Liver (tissue), 9 donors: Measurements from ENCODE around the gene BOC. TPM values are rescaled to one million over a fixed set of nuclear protein-coding genes. Genes with fewer than 3 reads are reported as not detected.

Source experiments
- DNase-seq: peaks from one replicate; pipeline ENCODE4 v3.0.0-alpha.2; 2017; ENCODE audit warnings: low spot score
- H3K27ac ChIP-seq, 2 donors: one replicate each; pipeline ENCODE4 v1.7.0; 2013; ENCODE audit warnings: inconsistent platforms in 2 of 2, low read length in 2 of 2, control low read depth in 1 of 2, low read depth in 1 of 2, mild to moderate bottlenecking in 1 of 2
- H3K27me3 ChIP-seq, 4 donors: one replicate each; pipeline versions ENCODE4 v1.6.1 to v1.7.0; 2013; ENCODE audit warnings: low read length in 3 of 4, inconsistent platforms in 1 of 4, mild to moderate bottlenecking in 1 of 4, moderate library complexity in 1 of 4; ENCODE audit not compliant: control insufficient read depth in 4 of 4, insufficient read depth in 4 of 4
- H3K36me3 ChIP-seq, 4 donors: one replicate each; pipeline versions ENCODE4 v1.6.1 to v1.7.0; 2013; ENCODE audit warnings: low read length in 3 of 4, mild to moderate bottlenecking in 3 of 4, low read depth in 1 of 4, moderate library complexity in 1 of 4; ENCODE audit not compliant: control insufficient read depth in 4 of 4, insufficient read depth in 3 of 4
- H3K4me1 ChIP-seq, 4 donors: one replicate each; pipeline versions ENCODE4 v1.6.1 to v1.7.0; 2013; ENCODE audit warnings: low read length in 3 of 4, mild to moderate bottlenecking in 3 of 4, moderate library complexity in 1 of 4; ENCODE audit not compliant: control insufficient read depth in 4 of 4, insufficient read depth in 4 of 4
- H3K4me3 ChIP-seq, 3 donors: one replicate each; pipeline versions ENCODE4 v1.6.1 to v1.7.0; 2013; ENCODE audit warnings: low read length in 3 of 3, control low read depth in 1 of 3, low read depth in 1 of 3, mild to moderate bottlenecking in 1 of 3
- H3K9ac ChIP-seq, 2 donors: one replicate each; pipeline ENCODE4 v1.7.0; 2013; ENCODE audit warnings: low read length in 2 of 2, mild to moderate bottlenecking in 2 of 2, moderate library complexity in 2 of 2, control low read depth in 1 of 2, low read depth in 1 of 2
- H3K9me3 ChIP-seq, 4 donors: one replicate each; pipeline versions ENCODE4 v1.6.1 to v1.7.0; 2013; ENCODE audit warnings: low read length in 3 of 4; ENCODE audit not compliant: control insufficient read depth in 4 of 4
- ATF3 ChIP-seq: IDR thresholded peaks from 2 replicates; pipeline ENCODE4 v1.6.1; 2016; ENCODE audit warnings: antibody characterized with exemption
- CTCF ChIP-seq: fragments of 150-350 bp; IDR thresholded peaks from 2 replicates; pipeline ENCODE4 v1.5.1; 2017; ENCODE audit warnings: improper control_type of control experiment, low read depth, low read length; ENCODE audit not compliant: missing input control
- EGR1 ChIP-seq, 2 donors: IDR thresholded peaks; 2 replicates each; pipeline ENCODE4 v1.6.1; 2016 to 2018; ENCODE audit warnings: antibody characterized with exemption in 2 of 2, low read depth in 2 of 2
- GABPA ChIP-seq, 2 donors: IDR thresholded peaks in 1 of 2; conservative IDR thresholded peaks in 1 of 2; 2 replicates each; pipeline ENCODE4 v1.6.1; 2016; ENCODE audit warnings: antibody characterized with exemption in 2 of 2, mild to moderate bottlenecking in 1 of 2, moderate library complexity in 1 of 2
- HNF4A ChIP-seq, 2 donors: conservative IDR thresholded peaks; 2 replicates each; pipeline ENCODE4 v1.6.1; 2016; ENCODE audit warnings: antibody characterized with exemption in 2 of 2, mild to moderate bottlenecking in 2 of 2
- HNF4G ChIP-seq: IDR thresholded peaks from 2 replicates; pipeline ENCODE4 v1.6.1; 2016; ENCODE audit warnings: antibody characterized with exemption
- MAX ChIP-seq: IDR thresholded peaks from 2 replicates; pipeline ENCODE4 v1.6.1; 2016; ENCODE audit warnings: antibody characterized with exemption
- RAD21 ChIP-seq, 2 donors: IDR thresholded peaks; 2 replicates each; pipeline ENCODE4 v1.6.1; 2016; ENCODE audit warnings: antibody characterized with exemption in 2 of 2, mild to moderate bottlenecking in 2 of 2
- REST ChIP-seq: IDR thresholded peaks from 2 replicates; pipeline ENCODE4 v1.6.1; 2016; ENCODE audit warnings: antibody characterized with exemption, mild to moderate bottlenecking
- SP1 ChIP-seq: IDR thresholded peaks from 2 replicates; pipeline ENCODE4 v1.6.1; 2018; ENCODE audit warnings: antibody characterized with exemption, mild to moderate bottlenecking
- TAF1 ChIP-seq: conservative IDR thresholded peaks from 2 replicates; pipeline ENCODE4 v1.6.1; 2016; ENCODE audit warnings: antibody characterized with exemption, mild to moderate bottlenecking
- ZBTB33 ChIP-seq: IDR thresholded peaks from 2 replicates; pipeline ENCODE4 v1.6.1; 2016; ENCODE audit warnings: antibody characterized with exemption
- whole genome bisulfite sequencing: extraction: QIAGEN DNeasy Blood & Tissue Kit; methylation state at CpG from one replicate; pipeline ENCODE4 v1.1.7; 2013; 5-methylcytosine and 5-hydroxymethylcytosine counted together
- polyA plus RNA-seq, 2 donors: library from polyadenylated mRNA; stranded (reverse) in 1 of 2; unstranded in 1 of 2; fragments of 200-250 nt in 1 of 2; fragments of >200 nt in 1 of 2; fragmentation: Nextera tagmentation in 1 of 2; extraction: Ambion mirVana in 1 of 2; gene quantifications; one replicate each; pipeline versions ENCODE4 v1.2.1 to v1.2.3, GENCODE V29; 2013 to 2015
- total RNA-seq, 2 donors: library from RNA; depleted of rRNA; stranded (reverse); fragments of >200 nt; gene quantifications; one replicate each; pipeline ENCODE4 v1.2.3, GENCODE V29; 2014
- donor health status: healthy.
- donor health status: healthy.
- donor health status: healthy.
- donor health status: healthy.
- donor health status: healthy.

Gene BOC
- total and polyA plus RNA-seq, 4 donors: 0.31 to 1.5 (median 0.65) TPM; not detected in 1

- no peaks in the 10 kb centered on the region for H3K27me3 ChIP-seq
- H3K4me1 ChIP-seq: no peaks in the 10 kb centered on the region
- DNase-seq: no peak
- H3K27ac ChIP-seq: no peak overlapping the region
- no peak overlapping the region for H3K4me3 ChIP-seq
- WGBS: 81% methylated on average over 7 of the region's 7 CpGs
- no peak overlapping the region for H3K9ac ChIP-seq
- no peaks in the 10 kb centered on the region for H3K36me3 ChIP-seq
- no peak for TF ChIP-seq SP1
- no peak for TF ChIP-seq EGR1 (IDR thresholded peaks at IDR 0.05; ENCODE audit: low read depth in 2 of 2)
- TF ChIP-seq CTCF: no peak
- no peak for TF ChIP-seq TAF1
- TF ChIP-seq HNF4A (conservative IDR thresholded peaks at IDR 0.05): no peak
- no peak for TF ChIP-seq HNF4G
- no peak for TF ChIP-seq GABPA (IDR thresholded peaks at IDR 0.05 in 1 of 2, conservative IDR thresholded peaks at IDR 0.05 in 1 of 2)
- TF ChIP-seq MAX: no peak
- no peak for TF ChIP-seq ATF3
- TF ChIP-seq ZBTB33: no peak
- H3K9me3 ChIP-seq: no peaks in the 10 kb centered on the region
Measured at GRCh38 chr3:113167825-113168801, 43.2 kb upstream of the BOC start.

- H3K27me3 ChIP-seq: no peaks in the 10 kb centered on the region
- DNase-seq: no peak
- 80% methylated on average over 6 of the region's 6 CpGs for WGBS
Measured at GRCh38 chr3:113169891-113170452, 41.4 kb upstream of the BOC start.

More at GRCh38 chr3:113169891-113170452, 41.4 kb upstream of the BOC start:
- no peaks in the 10 kb centered on the region for H3K4me1 ChIP-seq
- H3K27ac ChIP-seq: no peak overlapping the region
- no peaks in the 10 kb centered on the region for H3K9me3 ChIP-seq
- H3K9ac ChIP-seq: no peak overlapping the region
- TF ChIP-seq SP1: no peak
- TF ChIP-seq GABPA (IDR thresholded peaks at IDR 0.05 in 1 of 2, conservative IDR thresholded peaks at IDR 0.05 in 1 of 2): no peak
- TF ChIP-seq CTCF: no peak
- no peak for TF ChIP-seq MAX
- TF ChIP-seq RAD21 (IDR thresholded peaks at IDR 0.05): no peak
- no peak for TF ChIP-seq HNF4A (conservative IDR thresholded peaks at IDR 0.05)
- TF ChIP-seq REST: no peak
- no peaks in the 10 kb centered on the region for H3K36me3 ChIP-seq
- no peak overlapping the region for H3K4me3 ChIP-seq
